ENCODE results near the gene TPPP2.

The TPPP2 gene

GRCh38 chr14:21059842-21060613, 30.0 kb downstream of the TPPP2 start:
- no peak for DNase-seq

GRCh38 chr14:21060614-21061346, 30.8 kb downstream of the TPPP2 start:
- DNase-seq = no peak

- no peak for DNase-seq
Measured at GRCh38 chr14:21061347-21061668, 31.3 kb downstream of the TPPP2 start.

- DNase-seq = no peak
Measured at GRCh38 chr14:21063479-21063878, 33.5 kb downstream of the TPPP2 start.

GRCh38 chr14:21066882-21067502, 37.0 kb downstream of the TPPP2 start:
- no peak for DNase-seq

- DNase-seq = peak; percentile 45
Measured at GRCh38 chr14:21068521-21069387, 38.7 kb downstream of the TPPP2 start.

- DNase-seq = peak; percentile 32
Measured at GRCh38 chr14:21069388-21070082, 39.5 kb downstream of the TPPP2 start.

- peak; percentile 26 for DNase-seq
Measured at GRCh38 chr14:21070083-21070609, 40.1 kb downstream of the TPPP2 start, which contains the start of gene ARHGEF40. TSS of gene ARHGEF40 (plus strand) at chr14:21070304. CDS start at chr14:21070397, 93 bp downstream.

- DNase-seq = no peak
Measured at GRCh38 chr14:21070610-21071224, 40.7 kb downstream of the TPPP2 start.

- DNase-seq = peak; percentile 41
Measured at GRCh38 chr14:21071225-21072030, 41.4 kb downstream of the TPPP2 start.

GRCh38 chr14:21072031-21072473, 42.0 kb downstream of the TPPP2 start:
- DNase-seq = no peak

- DNase-seq = no peak
Measured at GRCh38 chr14:21072781-21073339, 42.8 kb downstream of the TPPP2 start.

GRCh38 chr14:21073921-21074320, 43.9 kb downstream of the TPPP2 start:
- no peak for DNase-seq

- DNase-seq = no peak
Measured at GRCh38 chr14:21074398-21075272, 44.6 kb downstream of the TPPP2 start.

- no peak for DNase-seq
Measured at GRCh38 chr14:21075719-21076437, 45.9 kb downstream of the TPPP2 start.

GRCh38 chr14:21077672-21078071, 47.7 kb downstream of the TPPP2 start:
- no peak for DNase-seq

GRCh38 chr14:21078287-21078686, 48.3 kb downstream of the TPPP2 start:
- no peak for DNase-seq

GRCh38 chr14:21078726-21079125, 48.7 kb downstream of the TPPP2 start:
- no peak for DNase-seq

Data from T-helper 9 cell (primary cell).